Hematopoietic multipotent progenitor cell treated with erythropoietin and hydrocortisone succinate and interleukin-3 and kit ligand, for 6 days (in vitro differentiated cells): ENCODE data around the gene ADNP2.
A peak's percentile ranks its signal among the peaks of the same experiment; 100 is the strongest.

ENCODE experiments used
- DNase-seq: peaks from one replicate; pipeline ENCODE4 v3.0.0-alpha.2; 2015

Gene ADNP2

GRCh38 chr18:80108121-80108536 lies 933 bp upstream of the ADNP2 start:
- no peak for DNase-seq

GRCh38 chr18:80109676-80110078 lies 615 bp downstream of the ADNP2 start:
- DNase-seq, result peak; percentile 41

- no peak for DNase-seq
These were observed 3.7 kb downstream of the ADNP2 start for GRCh38 chr18:80112624-80113248.

GRCh38 chr18:80115035-80115434 lies 6.0 kb downstream of the ADNP2 start:
- no peak for DNase-seq

- no peak for DNase-seq
These were observed 10.0 kb downstream of the ADNP2 start for GRCh38 chr18:80119111-80119510.

- no peak for DNase-seq
These were observed 11.9 kb downstream of the ADNP2 start for GRCh38 chr18:80120932-80121331.

- DNase-seq, result no peak
These were observed 15.1 kb downstream of the ADNP2 start for GRCh38 chr18:80124131-80124530.

- DNase-seq, result no peak
These were observed 17.7 kb downstream of the ADNP2 start for GRCh38 chr18:80126797-80127196.

GRCh38 chr18:80127635-80128034 lies 18.6 kb downstream of the ADNP2 start:
- no peak for DNase-seq

GRCh38 chr18:80129672-80130367 lies 20.8 kb downstream of the ADNP2 start:
- DNase-seq, result no peak

GRCh38 chr18:80130555-80130954 lies 21.5 kb downstream of the ADNP2 start:
- DNase-seq, result no peak

GRCh38 chr18:80132180-80132812 lies 23.2 kb downstream of the ADNP2 start:
- no peak for DNase-seq

- no peak for DNase-seq
These were observed 24.1 kb downstream of the ADNP2 start for GRCh38 chr18:80133124-80133523.

GRCh38 chr18:80135136-80135535 lies 26.1 kb downstream of the ADNP2 start:
- no peak for DNase-seq

GRCh38 chr18:80136679-80137078 lies 27.6 kb downstream of the ADNP2 start:
- no peak for DNase-seq

GRCh38 chr18:80137137-80137536 lies 28.1 kb downstream of the ADNP2 start:
- no peak for DNase-seq

GRCh38 chr18:80137976-80138375 lies 28.9 kb downstream of the ADNP2 start:
- DNase-seq, result no peak

- DNase-seq, result no peak
These were observed 31.5 kb downstream of the ADNP2 start for GRCh38 chr18:80140455-80140985.

- no peak for DNase-seq
These were observed 34.8 kb downstream of the ADNP2 start for GRCh38 chr18:80143881-80144280.

GRCh38 chr18:80145196-80145804 lies 36.2 kb downstream of the ADNP2 start:
- DNase-seq, result no peak

GRCh38 chr18:80147037-80147417 lies 38.0 kb downstream of the ADNP2 start:
- peak; percentile 40 for DNase-seq

GRCh38 chr18:80147418-80148325 lies 38.6 kb downstream of the ADNP2 start:
- DNase-seq, result peak; percentile 91
